ENCODE data around the gene PER3.

DNA sequence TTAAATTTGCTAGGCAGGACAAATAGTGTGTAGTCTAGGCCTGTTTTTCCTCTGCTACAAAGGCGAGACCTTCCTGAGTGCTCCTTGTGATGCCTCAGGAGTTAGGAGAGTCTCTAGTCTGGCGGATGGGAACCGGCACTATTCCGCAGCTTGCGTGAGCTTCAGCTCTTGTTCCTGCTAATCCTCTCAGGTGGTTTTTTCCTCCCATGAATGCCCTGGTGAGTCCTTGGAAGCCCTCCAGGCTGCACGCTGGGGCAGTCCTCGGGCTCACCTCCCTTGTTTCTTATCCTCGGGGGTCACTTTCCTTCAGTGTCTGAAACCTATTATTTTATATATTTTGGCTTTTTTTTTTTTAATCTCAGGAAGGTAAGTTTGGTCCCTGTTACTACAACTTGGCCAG lies 40.6 kb downstream of the PER3 start:
- TF ChIP-seq, protein P1, sequence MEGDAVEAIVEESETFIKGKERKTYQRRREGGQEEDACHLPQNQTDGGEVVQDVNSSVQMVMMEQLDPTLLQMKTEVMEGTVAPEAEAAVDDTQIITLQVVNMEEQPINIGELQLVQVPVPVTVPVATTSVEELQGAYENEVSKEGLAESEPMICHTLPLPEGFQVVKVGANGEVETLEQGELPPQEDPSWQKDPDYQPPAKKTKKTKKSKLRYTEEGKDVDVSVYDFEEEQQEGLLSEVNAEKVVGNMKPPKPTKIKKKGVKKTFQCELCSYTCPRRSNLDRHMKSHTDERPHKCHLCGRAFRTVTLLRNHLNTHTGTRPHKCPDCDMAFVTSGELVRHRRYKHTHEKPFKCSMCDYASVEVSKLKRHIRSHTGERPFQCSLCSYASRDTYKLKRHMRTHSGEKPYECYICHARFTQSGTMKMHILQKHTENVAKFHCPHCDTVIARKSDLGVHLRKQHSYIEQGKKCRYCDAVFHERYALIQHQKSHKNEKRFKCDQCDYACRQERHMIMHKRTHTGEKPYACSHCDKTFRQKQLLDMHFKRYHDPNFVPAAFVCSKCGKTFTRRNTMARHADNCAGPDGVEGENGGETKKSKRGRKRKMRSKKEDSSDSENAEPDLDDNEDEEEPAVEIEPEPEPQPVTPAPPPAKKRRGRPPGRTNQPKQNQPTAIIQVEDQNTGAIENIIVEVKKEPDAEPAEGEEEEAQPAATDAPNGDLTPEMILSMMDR (IDR thresholded peaks at IDR 0.05): no peak
- TF ChIP-seq POLR2A (IDR thresholded peaks at IDR 0.05) (no peak), POLR2AphosphoS5 (IDR thresholded peaks at IDR 0.05) (no peak)
